ENCODE results near the gene GRIP2. TPM values are rescaled to one million over a fixed set of nuclear protein-coding genes. Genes with fewer than 3 reads are reported as not detected.

The GRIP2 gene
- polyA plus RNA-seq, 3 donors from 2014 or later = not detected

DNA sequence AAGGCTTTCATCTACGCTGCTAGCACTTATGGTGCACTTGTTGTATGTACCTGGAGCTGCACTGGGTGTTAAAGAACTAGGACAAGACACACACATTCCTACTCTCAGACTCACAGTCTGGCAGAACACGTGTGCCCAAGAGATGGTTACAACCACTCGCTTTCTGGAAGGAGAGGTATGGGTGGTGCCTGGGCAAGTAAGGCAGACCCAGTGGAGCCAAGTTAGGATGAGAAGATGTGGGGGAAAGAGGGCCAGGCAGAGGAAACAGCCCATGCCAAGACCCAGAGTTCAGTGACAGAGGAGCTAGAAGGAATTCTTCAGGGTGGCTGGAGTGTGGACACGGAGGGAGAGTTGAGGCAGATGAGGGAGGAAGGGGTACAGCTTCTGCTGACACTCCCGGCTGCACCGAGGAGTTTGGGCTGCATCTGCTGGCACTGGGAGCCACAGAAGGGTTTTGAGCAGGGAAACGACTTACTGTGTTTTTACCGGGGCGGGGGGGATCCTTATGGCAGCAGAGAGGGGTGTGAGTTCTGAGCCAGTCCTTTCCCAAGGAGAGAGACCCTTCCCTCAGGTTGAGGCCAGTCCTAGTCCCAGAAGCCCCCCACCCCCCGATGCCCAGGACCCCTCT is 59.0 kb downstream of the GRIP2 start:
- Mint-ChIP-seq H3K4me1 (no peaks in the 10 kb centered on the region), H3K27ac (peak overlapping the region in 1 of 6 donors; percentile 34), H3K27me3 (ENCODE audit: low read depth in 3 of 3) (peaks cover 0 to 3% (median 0%) of the 10 kb centered on the region in 3 donors), H3K36me3 (peaks cover 11 to 51% (median 16%) of the 10 kb centered on the region in 3 donors), H3K9me3 (no peaks in the 10 kb centered on the region), H3K4me3 (no peak overlapping the region)
- DNase-seq = no peak

DNA sequence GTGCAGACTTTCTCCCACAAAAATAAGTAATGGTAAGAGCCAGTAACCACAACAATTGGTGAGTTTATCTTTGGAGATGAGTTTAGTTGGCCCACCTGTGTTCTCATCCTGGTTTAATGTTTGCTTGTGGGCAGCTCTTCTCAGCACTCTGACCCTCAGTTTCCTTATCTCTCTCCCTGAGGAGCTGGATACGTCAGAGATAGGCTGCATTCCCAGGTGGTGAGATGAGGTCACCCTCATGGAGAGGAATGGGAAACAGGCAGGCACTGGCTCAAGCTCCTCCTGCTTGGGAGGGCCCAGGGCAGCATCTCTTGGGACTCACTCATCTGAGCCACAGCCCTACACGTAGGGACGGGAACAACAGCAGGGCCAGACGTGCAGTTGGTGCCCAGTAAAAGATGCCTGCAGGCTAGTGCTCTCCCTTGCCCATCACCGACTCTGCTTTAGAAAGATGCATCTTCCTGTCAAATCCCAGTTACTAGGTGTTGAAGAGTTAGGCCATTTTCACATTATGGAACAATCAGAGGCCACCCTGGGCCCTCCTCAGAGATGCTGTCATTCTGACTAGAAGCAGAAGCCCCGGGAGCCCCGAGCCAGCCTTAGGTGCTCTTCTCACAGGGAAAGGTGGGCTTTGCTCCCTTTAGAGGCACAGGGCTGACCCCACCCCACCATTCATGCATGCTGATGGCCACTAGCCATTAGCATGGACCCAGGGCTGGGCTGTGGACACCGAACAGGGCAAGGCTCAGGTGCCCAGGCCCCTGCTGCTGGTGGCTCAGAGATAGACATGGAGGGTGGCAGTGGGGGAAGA is 59.7 kb downstream of the GRIP2 start:
- no peaks in the 10 kb centered on the region for H3K9me3 Mint-ChIP-seq
- no peak overlapping the region for H3K4me3 Mint-ChIP-seq
- no peaks in the 10 kb centered on the region for H3K4me1 Mint-ChIP-seq
- H3K27ac Mint-ChIP-seq = peak overlapping the region in 1 of 6 donors; percentile 34
- H3K36me3 Mint-ChIP-seq = peaks cover 11 to 57% (median 16%) of the 10 kb centered on the region in 3 donors
- DNase-seq = no peak
- H3K27me3 Mint-ChIP-seq (ENCODE audit: low read depth in 3 of 3) = peaks cover 0 to 3% (median 0%) of the 10 kb centered on the region in 3 donors

DNA sequence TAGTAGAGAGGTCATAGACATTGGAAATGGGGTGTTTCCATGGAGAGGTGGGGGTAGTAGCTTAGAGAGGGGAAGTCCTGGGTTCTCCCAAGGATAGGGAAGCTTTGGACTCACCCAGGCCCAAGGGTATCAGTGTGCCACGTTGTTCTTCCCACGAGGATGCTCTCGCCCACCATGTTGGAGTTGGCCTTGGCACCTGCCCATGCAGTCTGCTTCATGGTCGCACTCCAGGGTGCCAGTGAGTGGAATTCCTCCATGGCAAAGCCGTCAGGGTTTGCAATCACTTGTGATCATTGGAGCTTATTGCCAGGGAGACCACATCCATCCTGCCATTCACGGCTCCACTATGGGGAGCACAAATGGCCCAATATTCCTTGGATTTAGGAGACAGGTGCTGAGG is 60.6 kb downstream of the GRIP2 start:
- DNase-seq = no peak
- no peak overlapping the region for H3K4me3 Mint-ChIP-seq
- H3K27me3 Mint-ChIP-seq (ENCODE audit: low read depth in 3 of 3) = peaks cover 0 to 2% (median 0%) of the 10 kb centered on the region in 3 donors
- peaks cover 7 to 51% (median 16%) of the 10 kb centered on the region in 3 donors for H3K36me3 Mint-ChIP-seq
- no peak overlapping the region for H3K27ac Mint-ChIP-seq
- no peaks in the 10 kb centered on the region for H3K4me1 Mint-ChIP-seq
- no peaks in the 10 kb centered on the region for H3K9me3 Mint-ChIP-seq

DNA sequence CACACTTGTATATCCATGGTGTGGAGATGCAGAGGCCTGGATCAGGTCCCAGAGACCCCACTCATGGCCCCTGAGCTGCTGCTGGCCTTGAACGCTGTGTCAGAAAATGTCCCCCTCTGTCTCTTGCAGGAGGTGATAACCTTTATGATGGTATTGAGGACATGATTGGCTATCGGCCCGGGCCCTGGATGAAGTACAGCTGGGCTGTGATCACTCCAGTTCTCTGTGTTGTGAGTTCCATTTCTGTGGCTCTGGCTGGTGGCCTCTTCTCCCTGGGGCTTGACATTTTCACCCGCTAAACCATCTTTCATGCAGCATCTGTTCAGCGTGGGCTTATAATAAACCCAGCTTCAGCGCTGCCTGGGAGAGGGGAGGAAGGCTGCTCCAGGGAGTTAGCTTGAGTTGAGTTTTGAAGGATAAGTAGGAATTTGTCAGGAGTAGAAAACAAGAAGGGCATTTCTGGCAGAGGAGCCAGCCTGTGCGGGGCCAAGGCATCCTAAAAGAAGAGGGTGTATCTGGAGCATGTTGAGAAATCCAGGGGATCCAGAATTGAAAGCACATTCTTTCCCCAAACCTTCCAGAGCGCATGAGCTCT is 61.1 kb downstream of the GRIP2 start:
- DNase-seq = no peak
- Mint-ChIP-seq H3K27me3 (ENCODE audit: low read depth in 3 of 3) (peaks cover 0 to 2% (median 0%) of the 10 kb centered on the region in 3 donors), H3K4me3 (no peak overlapping the region), H3K36me3 (peaks cover 7 to 46% (median 10%) of the 10 kb centered on the region in 3 donors), H3K27ac (no peak overlapping the region), H3K4me1 (no peaks in the 10 kb centered on the region), H3K9me3 (no peaks in the 10 kb centered on the region)

DNA sequence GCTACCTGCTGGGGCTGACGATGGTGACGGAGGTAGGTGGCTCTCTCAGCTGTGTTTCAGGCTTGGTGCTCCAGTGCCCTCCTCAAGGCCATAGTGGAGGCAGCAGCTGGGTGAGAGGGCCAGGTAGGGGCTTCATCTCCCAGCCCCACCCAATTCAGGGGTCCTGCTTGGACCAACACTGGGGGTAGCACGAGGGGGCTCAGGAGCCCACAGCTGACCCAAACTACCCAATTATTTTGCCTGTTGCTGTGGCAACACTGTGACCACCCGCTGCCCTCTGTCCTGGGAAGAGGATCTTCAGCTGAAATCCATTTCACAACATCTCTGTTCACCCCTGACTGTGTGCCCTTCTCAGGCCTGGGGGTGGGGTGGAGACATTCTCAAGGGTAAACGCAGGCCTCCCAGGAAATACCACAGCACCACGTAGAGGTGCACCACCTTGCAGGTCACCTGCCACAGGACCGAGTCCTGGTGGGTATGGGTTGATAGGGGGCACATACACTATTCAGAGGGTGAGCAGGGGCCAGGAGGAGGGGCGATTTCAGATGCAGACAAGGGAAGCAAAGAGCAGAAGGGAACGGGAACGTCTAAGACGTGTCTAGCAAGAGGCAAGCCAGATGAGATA is 62.7 kb downstream of the GRIP2 start:
- no peak for DNase-seq
- no peaks in the 10 kb centered on the region for H3K9me3 Mint-ChIP-seq
- H3K36me3 Mint-ChIP-seq = peaks cover 7 to 47% (median 9%) of the 10 kb centered on the region in 3 donors
- no peak overlapping the region for H3K4me3 Mint-ChIP-seq
- peaks cover 0 to 5% (median 0%) of the 10 kb centered on the region in 3 donors for H3K27me3 Mint-ChIP-seq (ENCODE audit: low read depth in 3 of 3)
- peak overlapping the region in 1 of 6 donors; percentile 37 for H3K27ac Mint-ChIP-seq
- H3K4me1 Mint-ChIP-seq = no peaks in the 10 kb centered on the region

DNA sequence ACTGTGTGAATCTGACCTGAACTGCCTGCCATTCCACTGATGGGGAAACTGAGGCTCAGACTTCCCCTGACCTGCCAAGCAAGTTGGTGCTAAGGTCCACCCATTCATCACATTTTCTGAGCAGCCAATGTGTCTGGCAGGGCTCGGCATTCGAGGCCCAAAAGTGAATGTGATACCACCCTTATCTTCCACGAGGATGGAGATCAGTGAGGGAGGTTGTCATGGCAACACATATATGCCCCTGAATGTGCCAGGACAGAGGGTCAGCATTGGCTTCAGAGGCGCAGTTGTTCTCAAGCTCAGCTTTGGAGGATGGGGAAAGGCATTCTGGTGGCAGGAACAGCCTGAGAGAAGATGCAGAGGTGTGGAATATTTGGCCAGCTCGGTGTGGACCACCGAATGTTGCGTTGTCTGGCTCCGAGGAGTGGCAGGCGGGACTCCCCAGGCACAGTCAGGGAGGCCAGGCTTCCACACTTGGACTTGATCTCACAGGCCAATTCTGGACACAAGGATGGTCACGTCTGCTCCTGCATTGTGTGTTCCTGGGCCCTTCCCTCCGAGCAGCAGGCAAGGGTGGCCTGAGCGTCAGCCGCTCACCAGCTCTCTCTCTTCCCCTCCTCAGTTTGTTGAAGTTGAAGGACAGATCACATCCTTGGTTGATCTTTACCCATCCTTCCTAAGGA is 63.4 kb downstream of the GRIP2 start:
- DNase-seq = no peak
- Mint-ChIP-seq H3K9me3 (no peaks in the 10 kb centered on the region), H3K4me3 (no peak overlapping the region), H3K27ac (peak overlapping the region in 1 of 6 donors; percentile 31), H3K4me1 (no peaks in the 10 kb centered on the region), H3K27me3 (ENCODE audit: low read depth in 3 of 3) (peaks cover 0 to 5% (median 0%) of the 10 kb centered on the region in 3 donors), H3K36me3 (peaks cover 6 to 44% (median 7%) of the 10 kb centered on the region in 3 donors)

DNA sequence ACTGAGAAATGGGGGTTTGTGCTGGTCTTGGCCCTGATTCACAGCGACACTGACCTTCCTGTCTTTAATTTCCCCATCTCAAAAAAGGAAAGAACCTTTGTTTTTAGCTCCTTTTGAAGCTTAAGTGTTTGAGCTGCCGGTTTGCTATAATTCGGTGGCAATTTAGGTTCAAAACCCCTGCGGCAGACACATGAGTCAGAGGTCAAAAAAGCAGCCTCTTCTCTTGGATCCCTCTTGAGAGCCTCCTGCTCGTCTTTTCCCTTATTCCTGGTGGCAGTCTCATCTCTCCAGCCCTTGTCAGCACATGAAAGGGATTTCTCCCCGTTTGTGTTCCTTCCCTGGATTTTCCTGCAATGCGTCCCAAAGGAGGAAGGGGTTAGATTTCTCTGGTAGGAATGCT is 64.5 kb downstream of the GRIP2 start:
- Mint-ChIP-seq H3K27me3 (ENCODE audit: low read depth in 3 of 3) (peaks cover 0 to 5% (median 0%) of the 10 kb centered on the region in 3 donors), H3K4me3 (no peak overlapping the region), H3K4me1 (no peaks in the 10 kb centered on the region), H3K27ac (no peak overlapping the region), H3K36me3 (peaks cover 0 to 38% (median 7%) of the 10 kb centered on the region in 3 donors), H3K9me3 (no peaks in the 10 kb centered on the region)
- no peak for DNase-seq

DNA sequence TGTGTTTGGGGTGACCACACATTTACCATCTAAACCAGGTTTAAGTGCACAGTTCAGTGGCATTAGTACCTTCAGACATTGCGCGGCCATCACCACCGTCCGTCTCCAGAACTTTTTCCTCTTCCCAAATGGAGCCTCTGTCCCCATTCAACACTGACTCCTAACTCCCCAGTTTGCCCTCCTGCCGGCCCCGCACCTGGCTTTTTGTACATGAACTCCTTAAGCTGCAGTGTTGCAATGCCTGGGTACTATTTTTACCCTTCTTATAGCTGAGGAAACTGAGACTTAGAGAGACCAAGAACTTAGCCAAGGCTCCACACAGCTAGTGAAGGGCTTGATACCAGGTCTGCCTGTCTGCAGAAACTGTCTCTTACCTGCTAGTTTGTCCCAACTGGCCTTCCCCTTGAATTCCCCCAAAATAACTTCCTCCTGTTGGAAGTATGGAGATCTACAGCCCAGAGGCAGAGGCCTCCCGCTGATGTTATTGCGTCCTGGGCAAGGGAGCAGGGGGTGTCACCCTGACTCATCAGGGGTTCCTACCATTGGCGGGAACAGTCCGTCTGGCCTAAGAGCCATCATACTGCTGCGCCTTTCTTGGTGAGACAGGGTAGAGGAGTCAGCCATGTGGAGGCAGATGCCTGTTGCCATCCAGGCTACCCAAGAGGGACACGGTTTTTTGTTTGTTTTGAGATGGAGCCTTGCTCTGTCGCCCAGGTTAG is 65.6 kb downstream of the GRIP2 start:
- H3K27me3 Mint-ChIP-seq (ENCODE audit: low read depth in 3 of 3) = peaks cover 0 to 4% (median 0%) of the 10 kb centered on the region in 3 donors
- no peak overlapping the region for H3K27ac Mint-ChIP-seq
- no peak overlapping the region for H3K4me3 Mint-ChIP-seq
- H3K4me1 Mint-ChIP-seq = no peaks in the 10 kb centered on the region
- DNase-seq = no peak
- no peaks in the 10 kb centered on the region for H3K9me3 Mint-ChIP-seq
- H3K36me3 Mint-ChIP-seq = peaks cover 0 to 38% (median 7%) of the 10 kb centered on the region in 3 donors

DNA sequence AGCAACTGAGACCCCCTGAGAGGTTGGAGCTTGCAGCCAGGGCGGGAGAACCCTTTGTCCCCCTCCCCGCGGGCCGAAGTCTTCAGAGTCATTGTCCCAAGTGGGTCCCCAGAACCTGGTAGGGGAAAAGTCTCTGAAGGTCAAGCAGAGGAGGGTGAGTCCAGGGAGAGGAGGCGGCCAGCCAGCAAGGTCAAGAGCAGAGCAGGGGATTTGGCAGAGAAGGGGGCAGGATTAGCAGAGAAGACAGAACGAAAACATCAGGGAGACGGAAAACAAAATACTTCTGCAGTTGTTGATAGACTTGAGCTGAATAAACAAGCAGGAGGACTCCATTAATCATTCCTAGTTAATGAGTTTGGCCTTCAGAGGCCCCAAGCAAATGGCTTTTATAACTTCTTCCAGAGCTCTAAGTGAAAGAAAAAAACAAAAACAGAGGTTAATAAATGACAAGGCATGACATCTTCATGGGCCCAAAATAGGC is 66.7 kb downstream of the GRIP2 start:
- Mint-ChIP-seq H3K27me3 (ENCODE audit: low read depth in 3 of 3) (peaks cover 0 to 4% (median 0%) of the 10 kb centered on the region in 3 donors), H3K9me3 (no peaks in the 10 kb centered on the region), H3K27ac (no peak overlapping the region), H3K36me3 (peaks cover 0 to 31% (median 6%) of the 10 kb centered on the region in 3 donors), H3K4me1 (no peaks in the 10 kb centered on the region), H3K4me3 (no peak overlapping the region)
- DNase-seq = no peak

DNA sequence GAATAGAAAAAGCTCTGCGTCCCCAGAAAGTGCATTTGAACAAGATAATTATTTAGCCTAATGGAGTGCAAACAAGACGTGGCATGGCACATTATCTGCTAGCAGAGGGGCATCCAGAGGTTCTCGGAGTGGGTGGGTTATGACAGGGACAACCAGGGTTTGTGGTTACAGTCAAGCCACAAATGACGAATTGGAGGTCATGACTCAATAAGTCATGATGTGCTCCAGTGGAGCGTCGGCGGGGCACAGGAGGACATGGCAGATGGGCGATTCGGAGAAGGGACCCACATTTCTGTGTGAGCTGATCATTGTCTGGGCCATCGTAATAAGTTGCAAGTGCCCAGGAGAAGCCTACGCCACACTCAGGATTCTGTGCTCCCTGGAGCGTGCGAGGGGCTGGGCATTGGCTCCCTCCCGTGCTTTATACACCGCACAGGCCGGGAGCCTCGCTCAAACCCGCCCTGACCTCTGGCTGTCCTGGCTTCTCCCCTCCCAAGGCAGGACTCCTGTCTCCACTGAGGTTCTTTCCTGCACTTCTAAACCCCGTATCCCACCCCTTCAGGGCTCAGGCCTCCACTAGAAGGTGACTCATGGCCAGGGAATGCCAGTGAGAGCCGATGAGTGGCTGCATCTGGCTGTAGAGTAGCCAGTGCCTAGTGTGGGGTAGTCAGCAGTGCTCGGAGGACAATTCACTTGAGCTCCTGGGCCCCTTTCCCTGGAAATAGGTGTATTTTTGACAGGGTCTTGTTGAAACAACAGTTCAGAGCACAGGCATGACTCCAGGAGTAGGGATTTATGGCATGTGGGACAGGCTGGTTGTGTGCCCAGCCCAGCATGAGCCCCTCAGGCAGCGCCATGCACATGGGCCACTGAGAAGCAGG is 67.4 kb downstream of the GRIP2 start:
- no peak for DNase-seq
- Mint-ChIP-seq H3K9me3 (no peaks in the 10 kb centered on the region), H3K27me3 (ENCODE audit: low read depth in 3 of 3) (peaks cover 0 to 4% (median 0%) of the 10 kb centered on the region in 3 donors), H3K27ac (no peak overlapping the region), H3K4me3 (no peak overlapping the region), H3K36me3 (peaks cover 0 to 27% (median 4%) of the 10 kb centered on the region in 3 donors), H3K4me1 (peaks cover 0 to 2% of the 10 kb centered on the region in 2 donors)

DNA sequence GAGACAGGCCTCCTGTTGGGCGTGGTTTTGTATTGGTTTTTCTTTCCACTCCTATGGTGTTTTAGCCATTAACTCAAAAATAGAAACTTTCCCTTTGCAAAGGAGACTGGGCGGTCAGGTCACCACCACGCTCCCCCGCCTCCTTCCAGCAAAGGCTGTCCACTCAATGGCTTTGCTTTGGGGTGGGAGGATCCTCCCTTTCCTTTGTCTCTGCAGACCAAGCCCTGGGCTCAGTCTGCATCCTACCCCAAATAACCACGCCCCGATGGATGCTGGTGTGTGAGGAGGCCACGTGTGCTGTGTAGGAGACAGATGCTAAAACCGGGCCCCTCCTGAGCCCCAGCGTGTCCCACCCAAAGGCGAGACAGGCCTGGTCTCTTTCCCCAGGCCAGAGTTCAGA is 68.5 kb downstream of the GRIP2 start:
- H3K27me3 Mint-ChIP-seq (ENCODE audit: low read depth in 3 of 3) = peaks cover 0 to 4% (median 0%) of the 10 kb centered on the region in 3 donors
- H3K4me1 Mint-ChIP-seq = peaks cover 0 to 2% of the 10 kb centered on the region in 2 donors
- H3K9me3 Mint-ChIP-seq = no peaks in the 10 kb centered on the region
- H3K36me3 Mint-ChIP-seq = peaks cover 0 to 25% (median 5%) of the 10 kb centered on the region in 3 donors
- H3K4me3 Mint-ChIP-seq = no peak overlapping the region
- no peak for DNase-seq
- no peak overlapping the region for H3K27ac Mint-ChIP-seq

DNA sequence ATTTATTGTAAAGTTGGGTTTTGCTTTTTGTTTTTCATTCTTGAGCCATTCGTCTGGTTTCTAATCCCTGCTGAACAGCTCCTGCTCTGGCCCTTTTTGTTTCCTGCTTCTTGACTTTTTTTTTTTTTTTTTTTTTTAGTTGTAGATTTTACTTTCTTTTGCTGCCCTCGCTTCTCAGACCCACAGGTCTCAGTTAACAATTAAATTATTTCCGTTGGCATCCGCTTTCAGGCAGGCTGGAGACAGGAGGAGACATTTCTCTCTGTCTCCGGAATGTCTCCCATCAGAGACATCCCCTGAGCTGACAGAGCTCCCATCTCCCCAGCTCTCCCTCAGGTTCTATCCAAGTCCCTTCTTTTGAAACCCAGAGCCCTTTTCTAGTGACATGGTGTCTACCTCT is 69.1 kb downstream of the GRIP2 start:
- Mint-ChIP-seq H3K9me3 (no peaks in the 10 kb centered on the region), H3K27me3 (ENCODE audit: low read depth in 3 of 3) (peaks cover 0 to 4% (median 0%) of the 10 kb centered on the region in 3 donors), H3K4me1 (peaks cover 0 to 2% of the 10 kb centered on the region in 2 donors), H3K27ac (no peak overlapping the region), H3K36me3 (peaks cover 0 to 24% (median 5%) of the 10 kb centered on the region in 3 donors), H3K4me3 (no peak overlapping the region)
- no peak for DNase-seq
